Gastroesophageal sphincter (tissue), 4 donors: Measurements from ENCODE around the gene THSD4. TPM values are rescaled to one million over a fixed set of nuclear protein-coding genes. Genes with fewer than 3 reads are reported as not detected.
A peak's percentile ranks its signal among the peaks of the same experiment; 100 is the strongest.

Source experiments
- ATAC-seq: fragments of 150-250 bp; one replicate; pipeline ENCODE4 v1.9.1; 2016; ENCODE audit warnings: mild to moderate bottlenecking, moderate library complexity
- H3K27ac ChIP-seq, 4 donors: fragments of 200-600 bp; sonication (generic) in 3 of 4; 1 replicate in 3 of 4; 2 replicates in 1 of 4; pipeline ENCODE4 v1.5.1; 2016 to 2019
- H3K27me3 ChIP-seq: fragments of 200-600 bp; sonication (generic); one replicate; pipeline ENCODE4 v1.5.1; 2019
- H3K36me3 ChIP-seq, 2 donors: fragments of 200-600 bp; sonication (generic); one replicate each; pipeline ENCODE4 v1.5.1; 2019; ENCODE audit warnings: control low read depth in 1 of 2
- H3K4me1 ChIP-seq, 3 donors: fragments of 200-600 bp; sonication (generic); 1 replicate in 2 of 3; 2 replicates in 1 of 3; pipeline ENCODE4 v1.5.1; 2016 to 2019; ENCODE audit warnings: control low read depth in 2 of 3
- H3K4me3 ChIP-seq, 2 donors: fragments of 200-600 bp; sonication (generic); one replicate each; pipeline ENCODE4 v1.5.1; 2019; ENCODE audit warnings: mild to moderate bottlenecking in 1 of 2, moderate library complexity in 1 of 2
- H3K9me3 ChIP-seq, 3 donors: fragments of 200-600 bp; sonication (generic); one replicate each; pipeline ENCODE4 v1.5.1; 2017 to 2019; ENCODE audit warnings: control low read depth in 2 of 3
- EP300 ChIP-seq: sonication (generic); formaldehyde crosslinking; IDR thresholded peaks from one replicate; pipeline ENCODE4 v1.6.1; 2017; ENCODE audit warnings: antibody characterized with exemption, mild to moderate bottlenecking
- POLR2A ChIP-seq, 2 donors: fragments of 450-650 bp; IDR thresholded peaks; one replicate each; pipeline ENCODE4 v1.6.1; 2017; ENCODE audit warnings: antibody characterized with exemption in 2 of 2, mild to moderate bottlenecking in 2 of 2, moderate library complexity in 1 of 2
- POLR2AphosphoS5 ChIP-seq: sonication (generic); formaldehyde crosslinking; IDR thresholded peaks from one replicate; pipeline ENCODE4 v1.6.1; 2017; ENCODE audit warnings: antibody characterized with exemption
- WGBS, 2 donors: methylation state at CpG; one replicate each; pipeline ENCODE4 v1.1.5; 2018; ENCODE audit warnings: low coverage in 1 of 2; 5-methylcytosine and 5-hydroxymethylcytosine counted together
- total RNA-seq, 4 donors: library from RNA; depleted of rRNA; stranded (reverse); fragments of >200 nt; gene quantifications; one replicate each; pipeline ENCODE4 v1.1.0, GENCODE V29; 2016
- TF ChIP-seq, protein P1 (sequence below), 4 experiments: fragments of 200-600 bp in 2 of 4; fragments of 450-650 bp in 2 of 4; sonication (generic) in 1 of 4; IDR thresholded peaks; one replicate each; pipeline ENCODE4 v1.5.1; 2017 to 2019; ENCODE audit warnings: antibody characterized with exemption in 4 of 4, mild to moderate bottlenecking in 2 of 4, moderate library complexity in 2 of 4

The THSD4 gene
- total RNA-seq, 4 donors from 2014 or later, result 4.6 to 28.5 (median 17.6) TPM

DNA sequence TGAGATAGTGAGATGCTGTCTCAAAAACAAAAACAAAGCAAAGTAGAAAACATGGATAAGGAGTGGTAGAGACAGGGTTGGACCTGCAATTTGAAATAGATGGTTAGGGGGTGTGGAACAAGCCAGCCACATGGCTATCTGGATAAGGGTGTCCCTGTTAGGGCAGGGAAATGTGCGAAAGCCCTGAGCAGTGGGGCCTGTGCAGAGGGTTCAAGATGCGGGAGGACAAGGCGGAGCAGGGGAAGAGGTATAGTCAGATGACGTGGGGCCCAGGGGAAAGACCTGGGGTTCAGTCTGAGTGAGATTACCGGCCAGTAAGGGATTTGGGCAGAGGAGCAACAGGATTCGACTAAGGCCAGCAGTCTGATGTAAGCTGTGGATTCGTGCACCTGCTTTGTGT is 676.7 kb downstream of the THSD4 start:
- no peak overlapping the region for H3K4me3 ChIP-seq
- no peaks in the 10 kb centered on the region for H3K4me1 ChIP-seq
- no peak for TF ChIP-seq POLR2AphosphoS5
- TF ChIP-seq, protein P1, sequence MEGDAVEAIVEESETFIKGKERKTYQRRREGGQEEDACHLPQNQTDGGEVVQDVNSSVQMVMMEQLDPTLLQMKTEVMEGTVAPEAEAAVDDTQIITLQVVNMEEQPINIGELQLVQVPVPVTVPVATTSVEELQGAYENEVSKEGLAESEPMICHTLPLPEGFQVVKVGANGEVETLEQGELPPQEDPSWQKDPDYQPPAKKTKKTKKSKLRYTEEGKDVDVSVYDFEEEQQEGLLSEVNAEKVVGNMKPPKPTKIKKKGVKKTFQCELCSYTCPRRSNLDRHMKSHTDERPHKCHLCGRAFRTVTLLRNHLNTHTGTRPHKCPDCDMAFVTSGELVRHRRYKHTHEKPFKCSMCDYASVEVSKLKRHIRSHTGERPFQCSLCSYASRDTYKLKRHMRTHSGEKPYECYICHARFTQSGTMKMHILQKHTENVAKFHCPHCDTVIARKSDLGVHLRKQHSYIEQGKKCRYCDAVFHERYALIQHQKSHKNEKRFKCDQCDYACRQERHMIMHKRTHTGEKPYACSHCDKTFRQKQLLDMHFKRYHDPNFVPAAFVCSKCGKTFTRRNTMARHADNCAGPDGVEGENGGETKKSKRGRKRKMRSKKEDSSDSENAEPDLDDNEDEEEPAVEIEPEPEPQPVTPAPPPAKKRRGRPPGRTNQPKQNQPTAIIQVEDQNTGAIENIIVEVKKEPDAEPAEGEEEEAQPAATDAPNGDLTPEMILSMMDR (IDR thresholded peaks at IDR 0.05), result no peak
- no peak for TF ChIP-seq POLR2A (IDR thresholded peaks at IDR 0.05)
- no peak for TF ChIP-seq EP300
- no peaks in the 10 kb centered on the region for H3K36me3 ChIP-seq
- no peaks in the 10 kb centered on the region for H3K9me3 ChIP-seq
- H3K27ac ChIP-seq, result no peak overlapping the region
- WGBS, 2 donors, result 84 to 94% methylated on average over 7 of the region's 7 CpGs
- ATAC-seq, result no peak
- no peaks in the 10 kb centered on the region for H3K27me3 ChIP-seq

DNA sequence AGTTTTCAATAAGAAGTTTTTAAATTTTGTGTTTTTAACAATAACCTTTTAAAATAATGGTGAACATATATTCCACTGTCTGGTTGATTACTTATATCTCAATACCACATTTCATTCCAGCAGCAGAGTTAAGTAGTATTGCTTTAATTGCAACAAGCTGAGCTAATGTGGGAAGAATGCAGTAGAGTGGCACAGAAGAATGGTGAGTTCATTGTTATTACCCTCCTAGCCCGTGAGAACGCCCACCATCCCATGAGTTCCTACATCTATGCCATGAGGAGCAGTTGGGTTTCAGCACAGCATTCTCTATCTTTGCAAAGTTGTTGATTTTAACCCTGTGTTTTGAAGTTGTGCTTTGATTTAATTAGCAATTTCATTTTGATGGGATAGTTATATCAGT is 677.2 kb downstream of the THSD4 start:
- 18 to 22% methylated on average over 2 of the region's 2 CpGs for WGBS, 2 donors
- Histone ChIP-seq H3K4me1 (no peaks in the 10 kb centered on the region), H3K36me3 (no peaks in the 10 kb centered on the region), H3K27me3 (no peaks in the 10 kb centered on the region), H3K27ac (no peak overlapping the region), H3K4me3 (no peak overlapping the region), H3K9me3 (no peaks in the 10 kb centered on the region)
- TF ChIP-seq POLR2AphosphoS5, result no peak
- no peak for ATAC-seq

DNA sequence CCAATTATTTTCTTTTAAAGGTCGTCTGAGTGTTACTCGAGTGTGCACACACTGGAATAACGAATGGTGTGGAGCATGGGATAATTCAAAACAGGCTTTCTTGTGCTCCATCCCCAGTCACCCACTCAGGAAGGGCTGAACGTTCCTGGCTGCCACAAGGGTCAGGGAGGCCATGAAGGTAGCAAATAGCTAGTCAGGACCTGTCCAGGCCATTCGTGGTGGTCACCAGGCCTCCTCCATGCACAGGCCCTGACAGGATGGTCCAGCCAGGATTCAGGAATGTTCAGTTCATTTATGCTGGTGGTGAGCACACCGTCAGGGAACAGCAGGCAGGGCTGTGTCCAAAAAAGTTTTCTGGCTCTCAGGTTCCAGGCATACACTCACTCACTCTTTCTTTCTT is 683.4 kb downstream of the THSD4 start:
- Histone ChIP-seq H3K27ac (no peak overlapping the region), H3K36me3 (no peaks in the 10 kb centered on the region), H3K4me1 (peaks cover 0 to 4% (median 0%) of the 10 kb centered on the region in 3 donors), H3K4me3 (no peak overlapping the region), H3K27me3 (peaks cover 9% of the 10 kb centered on the region), H3K9me3 (no peaks in the 10 kb centered on the region)
- no peak for ATAC-seq
- WGBS, 2 donors, result 89 to 94% methylated on average over 3 to 4 of the region's 6 CpGs
- TF ChIP-seq POLR2AphosphoS5 (no peak), EP300 (no peak), POLR2A (IDR thresholded peaks at IDR 0.05) (no peak)
- TF ChIP-seq, protein P1 (IDR thresholded peaks at IDR 0.05), result no peak

DNA sequence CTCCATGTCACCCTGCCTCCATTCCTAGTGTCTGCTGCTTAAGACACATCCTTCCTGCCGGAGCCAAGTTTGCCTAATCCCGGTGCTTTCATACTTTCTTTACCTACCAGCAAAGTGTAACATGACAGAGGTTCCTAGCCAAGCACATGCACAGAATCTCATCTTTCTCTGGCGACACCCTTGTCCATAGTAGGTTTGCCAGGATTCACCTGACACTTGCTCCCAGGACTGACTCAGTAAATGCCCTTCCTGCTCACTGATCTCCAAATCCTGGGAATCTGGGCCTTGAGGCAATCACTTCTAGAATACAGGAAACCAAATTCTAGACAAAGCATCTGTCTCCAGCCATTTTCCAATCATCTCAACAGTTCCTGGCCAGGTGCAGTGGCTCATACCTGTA is 684.9 kb downstream of the THSD4 start:
- TF ChIP-seq POLR2AphosphoS5 (no peak), EP300 (no peak), POLR2A (IDR thresholded peaks at IDR 0.05) (no peak)
- TF ChIP-seq, protein P1 (IDR thresholded peaks at IDR 0.05), result no peak
- H3K36me3 ChIP-seq, result no peaks in the 10 kb centered on the region
- H3K27ac ChIP-seq, result no peak overlapping the region
- WGBS, 2 donors, result 97% methylated on average over 3 of the region's 3 CpGs; no CpG with 5 or more reads in 1 of the 2 donors
- H3K9me3 ChIP-seq, result no peaks in the 10 kb centered on the region
- no peak for ATAC-seq
- peaks cover 0 to 4% (median 0%) of the 10 kb centered on the region in 3 donors for H3K4me1 ChIP-seq
- H3K4me3 ChIP-seq, result no peak overlapping the region
- H3K27me3 ChIP-seq, result peaks cover 9% of the 10 kb centered on the region

DNA sequence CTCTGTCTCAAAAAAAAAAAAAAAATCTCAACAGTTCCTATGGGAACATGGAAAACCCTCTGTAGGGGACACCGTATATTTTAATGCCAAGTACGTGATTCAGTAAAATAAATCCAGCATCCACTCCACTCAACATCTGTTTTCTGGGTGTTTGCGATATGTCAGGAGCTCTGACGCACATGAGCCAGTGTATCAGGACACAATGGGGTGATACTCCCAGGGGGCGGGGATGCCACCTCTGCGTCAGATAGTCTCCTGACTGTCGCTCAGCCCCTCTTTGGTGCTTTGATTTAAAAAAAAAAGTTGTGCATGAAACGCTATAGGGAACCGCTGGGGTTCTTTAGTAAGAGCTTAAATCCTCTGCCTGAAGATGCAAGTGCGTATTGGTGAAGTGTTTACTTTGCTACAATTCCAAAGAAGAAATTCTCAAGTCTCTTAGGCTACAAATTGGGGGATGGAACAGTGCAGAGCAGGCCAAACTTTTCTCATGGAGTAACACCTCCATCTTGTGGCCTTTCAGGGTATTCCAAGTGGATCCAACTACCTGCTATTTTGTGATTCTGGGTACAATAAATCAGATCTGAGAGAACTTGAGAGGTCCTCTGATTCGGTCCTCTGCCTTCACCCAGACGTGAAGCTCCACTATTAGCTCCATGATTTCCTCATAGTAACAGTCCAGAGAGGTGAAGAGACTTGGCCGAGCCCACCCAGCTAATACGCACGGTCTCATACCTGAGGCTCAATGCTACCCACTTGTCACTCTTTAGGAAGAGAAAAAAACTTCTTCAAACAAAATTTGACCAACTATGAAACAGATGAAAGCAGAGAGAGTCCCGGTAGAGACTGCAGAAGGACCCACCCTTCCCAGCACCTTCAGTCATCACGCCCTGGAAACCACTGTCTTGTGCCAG is 685.8 kb downstream of the THSD4 start:
- Histone ChIP-seq H3K27ac (no peak overlapping the region), H3K9me3 (no peaks in the 10 kb centered on the region), H3K4me1 (peaks cover 0 to 4% (median 0%) of the 10 kb centered on the region in 3 donors), H3K4me3 (no peak overlapping the region), H3K27me3 (peaks cover 9% of the 10 kb centered on the region), H3K36me3 (no peaks in the 10 kb centered on the region)
- WGBS, 2 donors, result 48 to 55% methylated on average over 10 to 13 of the region's 17 CpGs
- ATAC-seq, result peak; percentile 63
- TF ChIP-seq, protein P1 (IDR thresholded peaks at IDR 0.05), result peak in 3 of 4 experiments; percentile 87 to 91 (median 89)
- no peak for TF ChIP-seq POLR2AphosphoS5
